GM12878 (cell line): Measurements from ENCODE around the gene GNAT1. TPM values are rescaled to one million over a fixed set of nuclear protein-coding genes. Genes with fewer than 3 reads are reported as not detected.

Source experiments
- ATAC-seq: fragments of 200-7000 bp; cut with Tn5 transposase; 3 replicates; pipeline ENCODE4 v1.9.1; 2020; ENCODE audit warnings: mild to moderate bottlenecking, moderate library complexity
- BruUV-seq: library from RNA; stranded (reverse); fragments of 400-500 nt; replicated peaks from 2 replicates; lab custom pipeline; 2021; lab: Mats Ljungman, UMichigan
- CTCF ChIA-PET: fragments of 300-600 bp; sonication (Branson Sonifier 250); formaldehyde crosslinking; extraction: SDS; loops from one replicate; lab custom pipeline; 2021; ENCODE audit warnings: inconsistent platforms; lab: Yijun Ruan, JAX
- POLR2A ChIA-PET: fragments of 350-600 bp; formaldehyde crosslinking; extraction: SDS; loops from one replicate; lab custom pipeline; 2021; ENCODE audit warnings: inconsistent platforms; lab: Charles Lee
- RAD21 ChIA-PET: fragments of 300-600 bp; sonication (Branson Sonifier 250); formaldehyde crosslinking; loops from one replicate; lab custom pipeline; 2023; ENCODE audit warnings: antibody characterized with exemption; ENCODE audit not compliant: unreplicated experiment; lab: Charles Lee
- SMC1A ChIA-PET: fragments of 300-600 bp; sonication (Branson Sonifier 250); formaldehyde crosslinking; loops from one replicate; lab custom pipeline; 2023; ENCODE audit not compliant: unreplicated experiment, uncharacterized antibody; lab: Charles Lee
- DNase-seq: peaks from one replicate; pipeline ENCODE4 v3.0.0-alpha.2; 2011; ENCODE audit warnings: low read depth, low spot score
- FAIRE-seq: peaks from 3 replicates; lab custom pipeline; 2011; peaks lifted over from hg19 to GRCh38; lab: Jason Lieb, UNC
- H2AFZ ChIP-seq: 2 replicates; pipeline ENCODE4 v1.6.0; 2011; ENCODE audit warnings: low read depth, low read length, control low read depth; ENCODE audit not compliant: control insufficient read depth
- H3K27ac ChIP-seq: 2 replicates; pipeline ENCODE4 v1.5.1; 2011; ENCODE audit warnings: control low read depth; ENCODE audit not compliant: control insufficient read depth, insufficient read depth
- H3K27me3 ChIP-seq, 2 experiments: replicated peaks in 1 of 2; 2 replicates each; pipeline versions ENCODE4 v1.6.0 to v1.6.1; 2011; ENCODE audit warnings: low read length in 1 of 2; ENCODE audit not compliant: control insufficient read depth in 2 of 2, insufficient read depth in 2 of 2
- H3K36me3 ChIP-seq, 2 experiments: 2 replicates each; pipeline ENCODE4 v1.5.1; 2011; ENCODE audit warnings: low read length in 1 of 2; ENCODE audit not compliant: control insufficient read depth in 2 of 2, insufficient read depth in 2 of 2
- H3K4me1 ChIP-seq: 2 replicates; pipeline ENCODE4 v1.6.1; 2011; ENCODE audit warnings: mild to moderate bottlenecking, low read length, moderate library complexity, mixed read lengths; ENCODE audit not compliant: control insufficient read depth, insufficient read depth
- H3K4me2 ChIP-seq: 2 replicates; pipeline ENCODE4 v1.6.0; 2011; ENCODE audit warnings: control low read depth; ENCODE audit not compliant: control insufficient read depth, insufficient read depth
- H3K4me3 ChIP-seq: fragments of 200-600 bp; sonication (generic); 2 replicates; pipeline ENCODE4 v1.5.1; 2016
- H3K79me2 ChIP-seq: 2 replicates; pipeline ENCODE4 v1.6.0; 2011; ENCODE audit warnings: low read length; ENCODE audit not compliant: control insufficient read depth, insufficient read depth
- H3K9ac ChIP-seq: 2 replicates; pipeline ENCODE4 v1.8.0; 2011; ENCODE audit warnings: low read length, control low read depth, mixed read lengths; ENCODE audit not compliant: control insufficient read depth, insufficient read depth
- H3K9me3 ChIP-seq: replicated peaks from 3 replicates; pipeline ENCODE4 v1.5.1; 2011; ENCODE audit warnings: mild to moderate bottlenecking, low read length; ENCODE audit not compliant: control insufficient read depth, insufficient read depth
- H4K20me1 ChIP-seq: 2 replicates; pipeline ENCODE4 v1.6.0; 2011; ENCODE audit not compliant: control insufficient read depth, insufficient read depth
- CHD4 ChIP-seq: fragments of 200-600 bp; sonication (generic); IDR thresholded peaks from 2 replicates; pipeline ENCODE4 v1.6.1; 2016; ENCODE audit warnings: mild to moderate bottlenecking
- EGR1 ChIP-seq, 2 experiments: IDR thresholded peaks; 1 replicate in 1 of 2; 2 replicates in 1 of 2; pipeline ENCODE4 v1.6.1; 2011 to 2012; ENCODE audit warnings: low read depth in 2 of 2, low read length in 2 of 2, borderline replicate concordance in 1 of 2, mild to moderate bottlenecking in 1 of 2, moderate library complexity in 1 of 2
- ESRRA ChIP-seq: IDR thresholded peaks from 2 replicates; pipeline ENCODE4 v1.6.1; 2012; ENCODE audit warnings: mild to moderate bottlenecking, low read length, improper control_type of control experiment
- HDAC6 ChIP-seq: fragments of 200-600 bp; sonication (generic); IDR thresholded peaks from one replicate; pipeline ENCODE4 v1.8.0; 2017; ENCODE audit warnings: antibody characterized with exemption; ENCODE audit not compliant: unreplicated experiment
- HSF1 ChIP-seq: fragments of 150-350 bp; IDR thresholded peaks from 2 replicates; pipeline ENCODE4 v1.6.1; 2014; ENCODE audit warnings: mild to moderate bottlenecking, low read depth, low read length
- NBN ChIP-seq: fragments of 450-650 bp; IDR thresholded peaks from 2 replicates; pipeline ENCODE4 v1.6.1; 2016
- PML ChIP-seq: IDR thresholded peaks from 2 replicates; pipeline ENCODE4 v1.6.1; 2012; ENCODE audit warnings: low read length, inconsistent platforms
- RAD51 ChIP-seq: fragments of 450-650 bp; IDR thresholded peaks from 2 replicates; pipeline ENCODE4 v1.6.1; 2016; ENCODE audit warnings: moderate library complexity, mild to moderate bottlenecking, inconsistent platforms
- RELA ChIP-seq: fragments of 450-650 bp; IDR thresholded peaks from 2 replicates; pipeline ENCODE4 v1.8.0; 2014; ENCODE audit warnings: borderline replicate concordance; ENCODE audit not compliant: partially characterized antibody
- TARDBP ChIP-seq: IDR thresholded peaks from 2 replicates; pipeline ENCODE4 v1.6.1; 2016; ENCODE audit warnings: borderline replicate concordance
- TCF3 ChIP-seq: IDR thresholded peaks from 2 replicates; pipeline ENCODE4 v1.6.1; 2012; ENCODE audit warnings: low read depth, mild to moderate bottlenecking, low read length, borderline replicate concordance; ENCODE audit not compliant: insufficient read depth
- YBX1 ChIP-seq: fragments of 450-650 bp; IDR thresholded peaks from 2 replicates; pipeline ENCODE4 v1.6.1; 2016; ENCODE audit warnings: antibody characterized with exemption
- ZBTB40 ChIP-seq: fragments of 450-650 bp; IDR thresholded peaks from 2 replicates; pipeline ENCODE4 v1.6.1; 2016; ENCODE audit warnings: mild to moderate bottlenecking, moderate library complexity, borderline replicate concordance
- ZNF207 ChIP-seq: fragments of 450-650 bp; IDR thresholded peaks from 2 replicates; pipeline ENCODE4 v1.6.1; 2014; ENCODE audit warnings: antibody characterized with exemption, mild to moderate bottlenecking, borderline replicate concordance
- ZZZ3 ChIP-seq: IDR thresholded peaks from 2 replicates; pipeline ENCODE4 v1.6.1; 2011; ENCODE audit warnings: low read depth; ENCODE audit not compliant: control insufficient read depth, insufficient read length
- WGBS: methylation state at CpG from one replicate; pipeline ENCODE4 v1.1.6; 2016; ENCODE audit warnings: low lambda C conversion rate; ENCODE audit not compliant: insufficient replicate concordance, insufficient coverage; ENCODE audit errors: missing lambda C conversion rate; 5-methylcytosine and 5-hydroxymethylcytosine counted together
- in situ Hi-C: fragments of 300-500 bp; cut with MboI; formaldehyde crosslinking; loops from 9 replicates; pipeline ENCODE4 v1.14.3; 2018; ENCODE audit warnings: mixed read lengths
- intact Hi-C: fragments of 100-400 bp; cut with micrococcal nuclease; formaldehyde crosslinking; loops from one replicate; pipeline ENCODE4 v1.14.2; 2022; ENCODE audit not compliant: unreplicated experiment
- polyA plus RNA-seq, 11 experiments: library from polyadenylated mRNA; depleted of rRNA in 4 of 11; unstranded in 6 of 11; stranded (reverse) in 5 of 11; fragments of >200 nt; fragmentation: Nextera tagmentation in 4 of 11; fragmentation: Illumina TruSeq in 1 of 11; extraction: Ambion mirVana in 4 of 11; extraction: Trizol in 1 of 11; gene quantifications; 1 replicate in 1 of 11; 2 replicates in 10 of 11; pipeline versions ENCODE4 v1.2.1 to v1.2.3, GENCODE V29; 2011 to 2016; ENCODE audit warnings: inconsistent platforms in 2 of 11, missing spikeins in 2 of 11, low read depth in 1 of 11
- total RNA-seq, 4 experiments: library from RNA; depleted of rRNA in 3 of 4; stranded (reverse); fragments of >200 nt in 3 of 4; fragmentation: Illumina TruSeq in 1 of 4; extraction: Trizol in 1 of 4; gene quantifications; 2 replicates each; pipeline versions ENCODE4 v1.2.1 to v1.2.3, GENCODE V29; 2013 to 2021

The GNAT1 gene
- total and polyA plus RNA-seq, 10 of the 15 experiments (the other 5 are each of a cell fraction or from before 2014, with no cell fraction given) = not detected

GRCh38 chr3:50195501-50196252 lies 4.3 kb downstream of the GNAT1 start:
- Histone ChIP-seq H3K27ac (no peak overlapping the region), H3K4me3 (no peak overlapping the region), H3K4me1 (no peaks in the 10 kb centered on the region), H3K36me3 (no peaks in the 10 kb centered on the region), H2AFZ (no peak overlapping the region), H3K27me3 (no peaks in the 10 kb centered on the region; a peak in 2 of 4 replicates), H4K20me1 (no peaks in the 10 kb centered on the region), H3K9me3 (no peaks in the 10 kb centered on the region), H3K79me2 (no peaks in the 10 kb centered on the region), H3K4me2 (no peak overlapping the region), H3K9ac (no peak overlapping the region)
- WGBS = 28% methylated on average over 4 of the region's 4 CpGs
- CTCF ChIA-PET = interaction anchor here (0.9 to 6.9 kb wide), 11 partner anchors 19 to 129 kb away, joined by 3 to 110 read pairs (median 6); no protein-coding TSS in a partner anchor
- FAIRE-seq (no peak), DNase-seq (no peak), ATAC-seq (no peak)
- intact Hi-C loops (no loop called here), in situ Hi-C loops (loop anchor here (5.0 kb wide), 1 partner anchor 77 kb away; no protein-coding TSS in a partner anchor)
- POLR2A ChIA-PET = interaction anchor here (1.2 kb wide), 1 partner anchor 26 kb away, joined by 3 read pairs; no protein-coding TSS in a partner anchor
- SMC1A ChIA-PET = interaction anchor here (1.2 to 3.0 kb wide), 5 partner anchors 25 to 84 kb away, joined by 4 to 23 read pairs (median 5); no protein-coding TSS in a partner anchor
- no TSS peak for BruUV-seq
- RAD21 ChIA-PET = interaction anchor here (0.9 to 5.6 kb wide), 6 partner anchors 20 to 64 kb away, joined by 3 to 72 read pairs (median 8); no protein-coding TSS in a partner anchor
- TF ChIP-seq ESRRA = no peak
- no peak for TF ChIP-seq TARDBP
- TF ChIP-seq HSF1 = no peak
- no peak for TF ChIP-seq ZZZ3
- no peak for TF ChIP-seq CHD4
- no peak for TF ChIP-seq EGR1 (IDR thresholded peaks at IDR 0.05; ENCODE audit: borderline replicate concordance in 1 of 2, low read depth in 2 of 2, low read length in 2 of 2)
- TF ChIP-seq NBN = no peak
- no peak for TF ChIP-seq RAD51
- no peak for TF ChIP-seq YBX1
- no peak for TF ChIP-seq TCF3
- TF ChIP-seq PML = no peak
- no peak for TF ChIP-seq ZBTB40
- no peak for TF ChIP-seq ZNF207
- TF ChIP-seq HDAC6 = no peak
- no peak for TF ChIP-seq RELA
